Ishikawa (cell line): ENCODE data around the gene TBC1D2B.

ENCODE experiments used
- CEBPB ChIP-seq: IDR thresholded peaks from 2 replicates; pipeline ENCODE4 v1.6.1; 2012
- CREB1 ChIP-seq: IDR thresholded peaks from 2 replicates; pipeline ENCODE4 v1.6.1; 2012; ENCODE audit warnings: low read depth
- EGR1 ChIP-seq: IDR thresholded peaks from 2 replicates; pipeline ENCODE4 v1.6.1; 2012
- EP300 ChIP-seq: IDR thresholded peaks from 2 replicates; pipeline ENCODE4 v1.6.1; 2012; ENCODE audit warnings: borderline replicate concordance
- FOXM1 ChIP-seq: IDR thresholded peaks from 2 replicates; pipeline ENCODE4 v1.6.1; 2012; ENCODE audit warnings: low read depth, borderline replicate concordance
- NFIC ChIP-seq: IDR thresholded peaks from 2 replicates; pipeline ENCODE4 v1.6.1; 2012
- RAD21 ChIP-seq: IDR thresholded peaks from 2 replicates; pipeline ENCODE4 v1.6.1; 2012; ENCODE audit warnings: low read depth
- TAF1 ChIP-seq: IDR thresholded peaks from 2 replicates; pipeline ENCODE4 v1.6.1; 2012; ENCODE audit warnings: low read depth, mild to moderate bottlenecking
- TCF12 ChIP-seq: IDR thresholded peaks from 2 replicates; pipeline ENCODE4 v1.6.1; 2012; ENCODE audit warnings: low read depth
- TEAD4 ChIP-seq: IDR thresholded peaks from 2 replicates; pipeline ENCODE4 v1.6.1; 2012
- YY1 ChIP-seq: IDR thresholded peaks from 2 replicates; pipeline ENCODE4 v1.6.1; 2012; ENCODE audit warnings: low read depth
- ZBTB7A ChIP-seq: IDR thresholded peaks from 2 replicates; pipeline ENCODE4 v1.6.1; 2012; ENCODE audit warnings: low read depth
- TF ChIP-seq, protein P1 (sequence below): IDR thresholded peaks from 2 replicates; pipeline ENCODE4 v1.6.1; 2012; ENCODE audit warnings: low read depth, mild to moderate bottlenecking
- TF ChIP-seq, protein P2 (sequence below): IDR thresholded peaks from 2 replicates; pipeline ENCODE4 v1.6.1; 2012
- TF ChIP-seq, protein P3 (sequence below): IDR thresholded peaks from 2 replicates; pipeline ENCODE4 v1.6.1; 2012

The TBC1D2B gene

DNA sequence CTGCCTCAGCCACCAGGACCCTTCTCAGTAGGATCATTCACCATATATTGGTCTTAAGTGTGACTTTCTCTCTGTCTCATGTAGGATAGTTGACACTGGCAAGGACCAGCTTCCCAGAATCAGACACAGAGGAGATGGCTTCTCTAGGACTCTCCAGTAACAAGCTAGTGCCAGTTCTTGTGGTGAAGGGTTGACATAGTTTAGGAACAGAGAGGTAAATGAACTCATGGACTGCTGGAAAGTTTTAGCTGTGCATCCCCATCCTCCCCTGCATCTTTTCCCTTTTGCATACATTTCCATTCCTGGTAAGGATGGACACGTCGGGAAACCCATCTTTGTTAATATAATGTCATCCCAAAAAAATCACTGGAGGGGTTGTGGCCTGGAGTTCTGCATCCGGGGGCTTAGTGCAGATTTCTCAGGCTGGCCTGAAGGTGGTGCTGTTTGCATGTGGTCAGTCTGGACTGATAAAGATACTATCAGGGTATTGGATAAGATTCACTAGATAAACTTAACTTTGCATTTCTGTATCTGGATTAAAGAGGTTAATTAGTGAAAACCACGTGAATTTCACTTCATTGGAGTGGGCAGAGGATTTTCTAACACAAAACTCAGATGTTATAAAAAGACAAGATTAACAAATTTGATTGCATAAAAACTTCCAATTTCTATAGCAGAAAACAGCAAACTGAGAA, 110.8 kb downstream of the TBC1D2B start:
- TF ChIP-seq RAD21 = peak; percentile 93
- TF ChIP-seq YY1 = no peak

DNA sequence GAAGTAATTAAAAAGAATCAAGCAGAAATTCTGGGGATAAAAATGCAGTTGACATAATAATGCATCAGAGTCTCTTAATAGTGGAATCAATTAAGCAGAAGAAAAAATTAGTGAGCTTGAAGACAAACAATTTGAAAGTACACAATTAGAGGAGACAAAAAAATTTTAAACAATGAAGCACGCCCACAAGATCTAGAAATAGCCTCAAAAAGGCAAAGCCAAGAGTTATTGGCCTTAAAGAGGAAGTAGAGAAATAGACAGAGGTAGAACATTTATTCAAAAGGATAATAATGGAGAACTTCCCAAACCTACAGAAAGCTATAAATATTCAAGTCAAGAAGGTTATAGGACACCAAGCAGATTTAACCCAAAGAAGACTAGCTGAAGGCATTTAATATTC, 113.3 kb downstream of the TBC1D2B start:
- TF ChIP-seq, protein P1, sequence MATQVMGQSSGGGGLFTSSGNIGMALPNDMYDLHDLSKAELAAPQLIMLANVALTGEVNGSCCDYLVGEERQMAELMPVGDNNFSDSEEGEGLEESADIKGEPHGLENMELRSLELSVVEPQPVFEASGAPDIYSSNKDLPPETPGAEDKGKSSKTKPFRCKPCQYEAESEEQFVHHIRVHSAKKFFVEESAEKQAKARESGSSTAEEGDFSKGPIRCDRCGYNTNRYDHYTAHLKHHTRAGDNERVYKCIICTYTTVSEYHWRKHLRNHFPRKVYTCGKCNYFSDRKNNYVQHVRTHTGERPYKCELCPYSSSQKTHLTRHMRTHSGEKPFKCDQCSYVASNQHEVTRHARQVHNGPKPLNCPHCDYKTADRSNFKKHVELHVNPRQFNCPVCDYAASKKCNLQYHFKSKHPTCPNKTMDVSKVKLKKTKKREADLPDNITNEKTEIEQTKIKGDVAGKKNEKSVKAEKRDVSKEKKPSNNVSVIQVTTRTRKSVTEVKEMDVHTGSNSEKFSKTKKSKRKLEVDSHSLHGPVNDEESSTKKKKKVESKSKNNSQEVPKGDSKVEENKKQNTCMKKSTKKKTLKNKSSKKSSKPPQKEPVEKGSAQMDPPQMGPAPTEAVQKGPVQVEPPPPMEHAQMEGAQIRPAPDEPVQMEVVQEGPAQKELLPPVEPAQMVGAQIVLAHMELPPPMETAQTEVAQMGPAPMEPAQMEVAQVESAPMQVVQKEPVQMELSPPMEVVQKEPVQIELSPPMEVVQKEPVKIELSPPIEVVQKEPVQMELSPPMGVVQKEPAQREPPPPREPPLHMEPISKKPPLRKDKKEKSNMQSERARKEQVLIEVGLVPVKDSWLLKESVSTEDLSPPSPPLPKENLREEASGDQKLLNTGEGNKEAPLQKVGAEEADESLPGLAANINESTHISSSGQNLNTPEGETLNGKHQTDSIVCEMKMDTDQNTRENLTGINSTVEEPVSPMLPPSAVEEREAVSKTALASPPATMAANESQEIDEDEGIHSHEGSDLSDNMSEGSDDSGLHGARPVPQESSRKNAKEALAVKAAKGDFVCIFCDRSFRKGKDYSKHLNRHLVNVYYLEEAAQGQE = no peak
- TF ChIP-seq TAF1 (no peak), YY1 (no peak), TCF12 (no peak), RAD21 (no peak), TEAD4 (no peak), EGR1 (no peak), ZBTB7A (no peak), CREB1 (no peak), EP300 (no peak), FOXM1 (no peak), CEBPB (no peak), NFIC (no peak)
- TF ChIP-seq, protein P2, sequence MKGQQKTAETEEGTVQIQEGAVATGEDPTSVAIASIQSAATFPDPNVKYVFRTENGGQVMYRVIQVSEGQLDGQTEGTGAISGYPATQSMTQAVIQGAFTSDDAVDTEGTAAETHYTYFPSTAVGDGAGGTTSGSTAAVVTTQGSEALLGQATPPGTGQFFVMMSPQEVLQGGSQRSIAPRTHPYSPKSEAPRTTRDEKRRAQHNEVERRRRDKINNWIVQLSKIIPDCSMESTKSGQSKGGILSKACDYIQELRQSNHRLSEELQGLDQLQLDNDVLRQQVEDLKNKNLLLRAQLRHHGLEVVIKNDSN = no peak
- TF ChIP-seq, protein P3, sequence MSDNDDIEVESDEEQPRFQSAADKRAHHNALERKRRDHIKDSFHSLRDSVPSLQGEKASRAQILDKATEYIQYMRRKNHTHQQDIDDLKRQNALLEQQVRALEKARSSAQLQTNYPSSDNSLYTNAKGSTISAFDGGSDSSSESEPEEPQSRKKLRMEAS = no peak

DNA sequence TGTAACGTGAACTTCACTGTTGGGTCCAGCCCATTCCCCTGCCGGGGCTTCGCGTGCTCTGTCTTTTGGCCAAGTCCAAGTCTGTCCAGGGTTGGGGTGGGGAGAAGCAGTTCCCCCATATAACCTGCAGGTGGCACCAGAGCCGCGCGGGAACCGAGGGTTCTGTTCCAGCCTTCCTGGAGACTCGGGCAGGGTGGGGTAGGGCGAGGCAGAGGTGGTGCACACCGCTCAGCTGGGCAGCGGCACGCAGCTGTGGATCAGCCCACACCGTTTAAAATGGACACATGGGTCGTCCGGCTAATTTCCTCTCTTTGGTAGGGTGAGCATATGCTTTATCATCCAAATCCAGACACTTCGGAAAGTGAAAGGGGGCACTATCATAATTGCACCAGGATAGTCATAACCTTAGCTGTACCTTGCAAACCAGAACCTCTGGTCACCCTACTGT, 118.1 kb downstream of the TBC1D2B start:
- TF ChIP-seq RAD21 (peak; percentile 96), TEAD4 (no peak)

DNA sequence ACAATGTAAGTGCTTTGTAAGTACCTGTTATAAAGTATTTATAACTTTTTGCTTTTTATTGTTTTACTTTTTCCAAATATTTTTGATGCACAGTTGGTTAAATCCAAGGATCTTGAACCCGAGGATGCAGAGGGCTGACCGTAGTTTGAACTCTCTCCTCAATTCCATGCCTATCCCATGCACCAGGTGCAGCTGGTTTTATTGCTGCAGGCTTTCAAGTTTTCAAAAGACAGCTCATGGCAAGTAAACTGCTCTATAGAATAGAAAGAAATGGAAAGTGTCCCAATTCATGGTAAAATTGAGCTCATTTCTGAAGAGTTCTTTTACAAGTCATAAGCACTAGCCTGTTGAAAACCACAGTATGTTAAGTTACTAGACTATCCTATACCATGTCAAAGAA, 131.9 kb downstream of the TBC1D2B start:
- TF ChIP-seq TEAD4 = no peak
- TF ChIP-seq YY1 = no peak
- no peak for TF ChIP-seq FOXM1
- no peak for TF ChIP-seq CREB1
- TF ChIP-seq NFIC = no peak
- no peak for TF ChIP-seq EGR1
